ENCODE data around the gene ATP8A2.
"Not testable (repeated sequence)": the region's sequence is repeated elsewhere in the genome, so short reads cannot be mapped to it uniquely, and the experiment has no call there.

ATP8A2 gene

DNA sequence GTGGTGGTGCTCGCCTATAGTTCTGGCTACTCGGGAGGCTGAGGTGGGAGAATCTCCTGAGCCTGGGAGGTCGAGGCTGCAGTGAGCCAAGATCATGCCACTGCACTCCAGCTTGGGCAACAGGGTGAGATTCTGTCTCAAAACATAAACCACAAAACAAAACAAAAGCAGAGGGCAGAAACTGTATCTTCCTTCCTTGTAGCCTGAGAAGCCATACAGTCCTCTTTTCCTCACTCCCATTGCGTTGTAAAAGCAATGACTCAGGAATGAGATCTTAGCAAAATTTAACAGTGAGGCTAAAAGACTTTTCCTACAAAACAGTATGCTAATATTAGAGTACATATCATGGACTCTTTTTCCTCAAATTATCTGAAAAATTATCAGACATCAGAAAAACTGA lies 549.2 kb downstream of the ATP8A2 start:
- no peak for DNase-seq (ENCODE audit: low spot score)

DNA sequence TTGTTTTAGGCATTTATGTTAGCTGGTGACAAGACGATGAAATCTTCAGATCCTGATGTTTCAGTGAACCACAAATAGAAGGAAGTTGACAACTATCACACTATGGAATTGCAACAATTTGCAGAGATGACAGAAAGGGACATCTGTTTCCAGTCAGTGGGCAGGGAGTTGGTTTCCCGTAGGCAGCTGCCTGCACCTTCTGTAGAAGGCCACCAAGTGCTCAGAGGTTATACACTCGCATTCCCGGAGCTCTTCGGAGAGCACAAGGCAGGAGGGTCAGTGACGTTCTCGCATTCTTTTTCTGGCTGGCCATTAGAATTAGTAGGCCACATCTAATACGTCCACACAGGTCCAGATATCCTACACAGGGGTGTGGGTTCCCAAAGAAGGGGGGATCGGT lies 550.6 kb downstream of the ATP8A2 start:
- no peak for DNase-seq (ENCODE audit: low spot score)

DNA sequence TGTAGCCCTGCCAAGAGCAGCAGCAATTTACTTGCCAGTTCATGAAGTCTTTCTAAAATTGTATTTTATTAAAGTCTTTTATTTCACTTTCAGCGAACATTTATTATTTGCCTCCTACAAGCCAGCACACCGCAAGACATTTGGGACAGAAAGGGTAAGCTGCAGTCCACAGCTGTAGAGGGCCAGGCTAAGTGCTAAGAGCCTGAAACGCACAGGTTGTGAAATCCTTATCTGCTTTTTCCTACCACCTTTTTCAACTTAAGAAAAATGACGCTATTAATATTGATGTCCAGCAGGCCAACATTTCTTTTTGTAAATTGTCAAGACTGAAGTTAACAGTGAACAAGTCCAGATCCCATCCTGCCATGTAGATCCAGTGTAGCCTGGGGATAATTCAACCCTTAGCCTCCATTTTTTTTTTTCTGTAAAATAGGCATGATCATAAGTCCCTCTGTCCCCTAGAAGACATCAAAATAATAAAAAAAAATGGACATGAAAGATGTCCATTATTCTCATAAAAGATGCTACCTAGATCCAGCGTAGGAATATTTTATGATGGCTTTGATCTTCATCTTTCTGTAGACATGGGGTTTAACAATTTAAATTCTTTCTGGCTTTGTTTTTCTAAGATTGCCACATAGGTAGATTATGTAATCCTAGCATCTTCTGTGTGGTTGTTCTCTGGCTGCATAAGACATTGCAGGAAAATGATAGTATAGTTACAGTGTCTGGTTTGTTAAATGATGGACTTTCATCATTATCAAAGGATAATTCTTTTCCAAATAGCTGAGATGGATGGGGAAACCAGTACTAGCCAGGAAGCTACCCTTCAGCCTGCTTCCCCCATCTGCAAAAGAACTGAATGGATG lies 551.7 kb downstream of the ATP8A2 start:
- no peak for DNase-seq (ENCODE audit: low spot score)

DNA sequence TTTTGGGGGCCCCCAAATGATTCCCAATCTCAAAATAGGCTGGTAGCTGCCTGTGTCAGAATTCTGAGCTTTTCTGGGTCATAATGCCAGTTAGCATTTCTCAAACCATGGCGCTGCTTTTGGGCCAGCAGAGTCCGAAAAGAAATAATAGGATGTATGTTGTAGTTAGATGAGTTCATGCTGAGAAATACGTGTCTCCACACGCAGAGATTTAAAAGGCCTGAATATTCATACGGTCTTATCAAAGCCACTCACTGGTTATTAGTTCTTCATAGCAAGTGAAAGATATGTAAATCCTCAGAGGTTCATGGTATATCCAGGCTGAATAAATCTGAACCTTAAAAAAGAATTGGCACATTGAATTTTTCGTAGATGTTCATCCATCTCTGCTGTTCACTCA lies 555.6 kb downstream of the ATP8A2 start:
- no peak for DNase-seq (ENCODE audit: low spot score)

DNA sequence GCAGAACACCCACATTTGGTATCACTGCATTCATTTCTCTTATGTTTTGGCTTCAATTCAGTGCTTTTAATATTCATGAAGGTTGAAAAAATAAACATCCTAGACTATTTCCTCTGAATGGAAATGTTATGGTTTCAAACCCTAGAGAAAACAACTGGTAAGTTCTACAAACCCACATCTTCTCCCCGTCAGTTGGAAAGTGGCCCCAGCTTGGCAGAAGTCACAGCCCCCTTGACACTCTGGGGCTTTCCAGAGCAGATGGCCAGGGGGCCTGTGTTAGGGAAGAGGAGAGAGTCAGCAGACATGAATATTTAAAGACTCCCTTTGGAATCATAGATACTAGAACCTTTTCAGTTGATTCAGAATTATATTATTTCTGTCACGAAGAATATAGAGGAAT lies 556.2 kb downstream of the ATP8A2 start:
- DNase-seq (ENCODE audit: low spot score), result no peak

DNA sequence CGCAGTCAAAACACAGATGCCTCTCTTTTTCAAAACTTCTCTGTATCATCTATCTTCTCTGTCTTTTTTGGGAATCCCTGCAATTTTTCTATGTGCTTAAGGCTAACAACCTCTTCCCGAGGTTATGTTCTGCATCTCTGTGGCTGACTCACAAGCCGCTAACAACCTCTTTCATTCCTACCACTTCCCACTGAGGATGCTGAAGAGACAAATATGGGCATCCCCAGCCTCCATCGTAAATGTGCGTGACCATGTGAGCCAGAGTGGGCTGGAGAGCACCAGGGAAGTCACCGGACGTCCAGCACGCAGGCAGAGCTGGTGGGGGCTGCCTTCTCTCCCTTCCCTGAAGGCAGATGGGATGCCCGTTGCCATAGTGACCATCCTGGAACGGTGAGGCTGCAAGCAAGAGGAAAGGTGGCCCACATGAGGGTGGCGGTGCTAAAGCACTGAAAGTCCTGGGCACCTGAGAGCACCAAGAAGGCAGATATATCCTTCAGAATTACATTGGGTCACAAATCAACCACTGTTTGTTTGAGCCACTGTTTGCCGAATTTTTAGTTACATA lies 557.2 kb downstream of the ATP8A2 start:
- DNase-seq (ENCODE audit: low spot score), result no peak

DNA sequence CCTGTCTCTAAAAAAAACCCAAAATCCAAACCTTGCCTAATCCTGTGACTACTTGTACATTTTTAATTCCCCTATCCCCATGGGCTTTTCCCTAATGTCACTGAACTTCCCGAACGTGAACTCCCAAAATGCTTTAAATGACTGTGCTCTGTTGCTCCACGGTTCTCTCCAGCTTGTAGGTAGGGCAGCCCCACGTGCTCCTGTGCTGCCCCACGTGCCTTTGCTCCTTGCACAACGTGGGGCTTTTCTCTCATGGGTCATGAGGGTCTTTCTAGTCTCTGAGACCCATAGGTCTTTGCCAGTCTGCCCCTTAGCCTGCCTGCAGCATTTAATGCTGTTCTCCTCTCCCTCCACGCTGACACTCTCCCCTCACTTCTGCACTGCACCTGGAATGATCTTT lies 558.0 kb downstream of the ATP8A2 start:
- DNase-seq (ENCODE audit: low spot score), result no peak

DNA sequence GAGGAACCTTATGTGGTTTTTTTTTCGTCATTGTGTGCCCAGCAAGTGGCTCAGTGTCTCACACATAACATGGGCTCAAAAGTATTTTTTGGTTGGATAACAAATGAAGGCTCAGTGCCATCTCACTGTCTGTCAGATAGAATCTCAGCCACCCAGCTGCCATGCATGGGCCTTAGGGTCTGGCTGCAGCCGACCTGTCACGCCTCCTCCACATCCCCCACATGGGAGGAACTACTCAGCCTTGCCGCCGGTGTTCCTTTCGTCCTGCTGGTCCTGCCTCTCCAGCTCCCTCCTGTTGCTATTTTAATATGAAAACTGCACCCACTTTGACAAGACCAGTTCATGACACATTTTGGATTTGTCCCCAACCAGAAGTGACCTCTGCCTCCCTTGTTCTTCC lies 558.9 kb downstream of the ATP8A2 start:
- DNase-seq (ENCODE audit: low spot score), result no peak

DNA sequence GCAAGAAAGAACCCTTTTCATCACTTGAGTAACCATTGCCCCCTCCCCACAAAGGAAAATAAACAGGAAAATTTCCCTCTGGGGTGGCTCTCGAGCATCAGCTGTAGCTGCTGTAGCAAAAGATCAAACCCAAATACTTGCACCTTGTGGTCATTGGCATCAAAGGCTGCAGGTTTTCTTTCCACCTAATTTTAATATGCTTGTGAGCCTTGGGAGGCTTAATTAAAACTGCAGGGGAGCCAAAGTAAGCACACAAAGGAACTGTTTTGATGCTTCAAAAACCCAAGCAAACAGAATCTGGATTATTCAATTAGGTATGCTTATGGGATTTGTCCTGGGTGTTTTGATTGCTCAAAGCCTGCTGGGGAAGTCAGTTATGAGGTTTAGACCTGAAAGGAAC lies 560.6 kb downstream of the ATP8A2 start:
- no peak for DNase-seq (ENCODE audit: low spot score)

DNA sequence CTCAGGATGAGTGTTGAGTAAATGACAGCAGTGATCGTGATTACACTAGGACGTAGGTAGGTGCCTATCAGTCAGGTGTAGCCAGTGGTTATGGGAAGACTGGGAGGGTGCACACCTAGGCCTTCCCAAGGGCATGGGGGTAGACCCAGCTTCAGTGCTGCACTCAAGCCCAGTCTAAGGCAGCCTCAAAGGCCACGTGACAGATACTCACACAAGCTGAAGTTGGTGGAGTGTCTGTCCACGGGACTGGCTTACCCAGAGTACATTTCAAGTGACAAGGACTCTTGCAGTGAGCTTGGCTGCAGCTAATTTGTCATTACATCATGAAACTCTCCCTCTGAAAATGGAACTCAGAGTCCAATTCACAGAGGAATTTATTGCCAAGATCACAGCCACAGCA lies 561.7 kb downstream of the ATP8A2 start:
- no peak for DNase-seq (ENCODE audit: low spot score)

DNA sequence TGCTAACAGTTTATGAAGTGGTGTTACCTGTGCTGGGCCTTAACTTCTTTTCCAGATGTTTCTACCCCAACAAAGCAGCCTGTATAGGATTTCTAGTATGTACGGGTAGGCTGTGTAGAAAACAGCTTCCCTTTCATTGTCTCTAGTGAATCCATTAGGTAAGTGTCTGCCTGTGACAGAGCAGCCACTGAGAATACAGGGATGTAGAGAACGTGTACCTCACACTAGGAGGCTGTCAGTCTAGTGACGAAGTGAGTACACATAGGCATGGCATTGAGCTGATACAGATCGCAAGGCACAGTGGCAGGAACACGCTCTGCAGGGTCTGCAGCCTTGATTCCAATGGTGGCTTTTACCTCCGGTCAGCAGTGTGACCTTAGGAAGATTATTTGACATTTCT lies 562.4 kb downstream of the ATP8A2 start:
- DNase-seq (ENCODE audit: low spot score), result no peak

DNA sequence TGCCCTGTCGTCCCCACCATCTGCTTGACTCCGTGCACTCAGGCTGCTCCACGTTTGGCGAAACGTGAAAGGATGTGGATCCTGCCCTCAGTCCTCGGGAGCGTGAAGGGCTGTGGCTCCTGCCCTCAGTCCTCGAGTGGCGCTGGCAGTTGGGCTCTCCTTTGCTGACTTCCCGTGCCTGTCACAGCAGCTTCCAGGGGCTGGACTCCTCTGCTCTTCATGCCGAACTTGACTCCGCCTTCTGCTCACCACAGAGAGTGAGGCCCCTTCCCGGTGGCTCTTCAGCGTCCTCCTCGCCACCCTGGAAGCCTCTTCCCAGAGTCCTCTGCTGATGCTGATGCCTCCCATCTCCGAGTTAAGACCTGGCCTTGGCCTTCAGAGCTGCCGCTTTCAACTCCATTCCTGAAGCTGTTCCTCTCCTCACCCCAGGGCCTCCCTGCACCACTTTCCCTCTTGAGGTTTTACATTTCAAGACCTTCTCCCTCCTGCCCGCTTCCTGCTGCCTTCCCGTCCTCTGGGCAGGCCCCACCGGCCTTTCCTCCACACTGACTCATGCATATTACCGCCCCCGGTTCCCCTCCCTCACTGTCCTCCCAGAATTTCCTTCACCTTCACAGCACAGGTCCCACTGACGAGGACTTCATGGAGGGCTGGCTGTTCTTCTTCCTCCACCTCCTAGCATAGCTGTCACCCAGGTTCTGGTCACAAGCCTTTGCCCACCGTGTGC lies 568.4 kb downstream of the ATP8A2 start:
- DNase-seq (ENCODE audit: low spot score), result no peak

DNA sequence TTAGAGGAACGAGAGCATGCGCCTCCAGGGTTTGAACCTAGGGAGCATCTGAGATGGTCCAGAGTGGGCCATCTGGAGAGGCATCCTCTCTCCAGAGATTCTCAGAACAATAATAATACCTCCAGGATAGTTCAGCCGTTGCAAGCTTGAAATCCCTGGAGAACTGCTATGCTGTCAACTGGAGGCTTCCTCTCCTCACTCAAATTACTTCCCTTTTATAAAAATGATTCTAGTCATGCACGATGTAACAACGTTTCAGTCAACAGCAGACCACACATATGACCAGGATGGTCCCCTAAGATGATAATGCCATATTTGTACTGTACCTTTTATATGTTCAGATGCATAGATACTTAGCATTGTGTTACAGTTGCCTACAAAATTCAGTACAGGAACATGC lies 571.3 kb downstream of the ATP8A2 start:
- no peak for DNase-seq (ENCODE audit: low spot score)

DNA sequence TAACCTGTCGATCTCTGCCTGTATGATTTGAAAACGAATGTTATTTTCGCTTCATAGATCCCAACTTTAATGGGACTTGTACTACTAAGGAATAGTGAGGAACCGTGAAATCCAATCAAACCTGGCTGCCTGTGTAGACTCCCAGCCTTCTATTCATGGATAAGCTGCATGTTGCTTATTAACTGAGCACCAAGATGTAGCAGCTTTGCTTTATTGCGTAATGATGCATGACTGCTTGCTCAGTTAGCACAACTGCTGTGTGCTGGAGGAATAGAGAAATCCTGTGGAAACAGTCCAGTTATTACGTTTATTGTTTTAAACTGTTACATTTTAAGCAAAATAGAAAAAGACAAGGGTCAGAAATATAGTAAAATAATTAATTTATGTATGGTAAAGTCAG lies 571.9 kb downstream of the ATP8A2 start:
- no peak for DNase-seq (ENCODE audit: low spot score)

DNA sequence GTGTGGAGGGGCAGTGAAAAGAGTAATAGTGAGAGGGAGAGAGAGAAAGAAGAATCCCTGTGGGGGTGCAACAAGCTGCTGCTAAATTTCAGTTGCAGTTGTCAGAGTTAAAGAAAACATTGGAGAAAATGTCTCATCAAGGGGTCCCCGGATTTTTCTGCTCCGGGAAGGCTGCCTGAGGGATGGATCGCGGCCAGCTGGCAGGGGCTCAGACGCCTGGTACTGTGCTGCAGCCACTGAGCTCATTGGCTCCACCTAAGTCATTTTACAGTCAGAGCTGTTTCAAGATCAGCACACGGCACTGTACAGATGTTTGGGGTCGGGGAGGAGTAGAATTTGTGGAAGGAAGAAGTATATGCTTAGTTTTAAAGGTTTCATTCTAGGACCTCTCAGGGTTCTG lies 573.8 kb downstream of the ATP8A2 start:
- no peak for DNase-seq (ENCODE audit: low spot score)

DNA sequence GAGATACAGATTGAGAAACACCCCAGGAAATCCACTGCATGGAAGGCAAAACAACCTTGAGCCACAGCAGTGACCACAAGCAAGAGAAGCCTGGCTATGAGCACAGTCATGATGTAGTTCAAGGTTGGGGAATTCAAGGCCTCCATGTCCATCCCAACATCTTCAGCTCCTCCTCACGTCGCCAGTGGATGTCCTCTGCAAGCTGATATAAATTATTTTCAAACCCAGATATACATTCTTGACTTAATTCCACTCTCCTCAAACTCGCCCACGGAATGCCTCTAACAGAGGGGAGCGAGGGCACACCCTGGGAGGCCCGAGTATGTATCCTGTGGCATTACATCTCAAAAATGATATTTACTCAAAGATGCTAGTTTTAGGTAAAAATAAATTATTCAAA lies 574.5 kb downstream of the ATP8A2 start:
- DNase-seq (ENCODE audit: low spot score), result no peak

DNA sequence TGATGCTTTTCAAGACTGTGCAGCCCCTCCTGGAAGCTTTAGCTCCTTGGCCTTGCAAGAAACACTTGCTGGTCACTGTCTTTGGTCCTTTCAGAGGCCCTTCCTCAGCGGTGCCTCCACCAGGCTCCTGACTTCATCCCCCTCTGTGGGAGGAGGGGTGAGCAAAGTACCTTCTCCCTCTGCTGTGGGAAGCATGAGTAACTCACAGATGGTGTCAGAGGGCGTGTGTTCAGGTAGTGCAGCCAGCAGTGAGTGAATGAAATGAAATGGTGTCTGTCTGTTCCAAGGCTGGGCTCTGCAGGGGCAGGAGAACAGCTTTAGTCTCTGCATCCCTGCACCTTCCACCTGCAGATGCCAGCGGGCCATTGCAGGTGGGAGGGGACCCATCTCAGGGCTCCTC lies 577.1 kb downstream of the ATP8A2 start:
- DNase-seq (ENCODE audit: low spot score), result no peak

DNA sequence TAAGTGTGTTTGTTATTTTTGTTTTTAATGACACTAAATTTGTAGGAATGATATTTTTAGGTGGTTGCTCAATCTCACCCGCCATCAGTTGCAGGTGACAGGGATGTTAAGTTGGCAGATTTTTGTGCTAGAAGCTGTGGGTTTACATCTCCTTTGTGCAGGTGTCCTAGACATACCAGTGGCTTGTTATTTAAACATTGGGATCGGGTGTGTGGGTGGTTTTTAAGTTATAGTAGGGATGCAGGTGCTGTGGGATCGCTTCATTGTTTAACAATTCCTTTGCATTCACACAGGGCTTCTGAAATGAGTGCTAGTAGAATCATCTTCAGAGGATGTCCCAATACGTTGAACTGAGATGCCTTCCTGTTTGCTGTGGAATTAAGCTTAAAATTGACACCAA lies 580.1 kb downstream of the ATP8A2 start:
- no peak for DNase-seq (ENCODE audit: low spot score)

DNA sequence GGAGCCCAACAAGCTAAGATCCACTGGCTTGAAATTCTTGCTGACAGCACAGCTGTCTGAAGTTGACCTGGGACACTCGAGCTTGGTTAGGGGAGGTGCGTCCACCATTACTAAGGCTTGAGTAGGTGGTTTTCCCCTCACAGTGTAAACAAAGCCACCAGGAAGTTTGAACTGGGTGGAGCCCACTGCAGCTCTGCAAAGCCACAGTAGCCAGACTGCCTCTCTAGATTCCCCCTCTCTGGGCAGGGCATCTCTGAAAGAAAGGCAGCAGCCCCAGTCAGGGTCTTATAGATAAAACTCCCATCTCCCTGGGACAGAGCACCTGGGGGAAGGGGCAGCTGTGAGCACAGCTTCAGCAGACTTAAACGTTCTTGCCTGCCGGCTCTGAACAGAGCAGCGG lies 582.3 kb downstream of the ATP8A2 start:
- not testable (repeated sequence) for DNase-seq (ENCODE audit: low spot score)

DNA sequence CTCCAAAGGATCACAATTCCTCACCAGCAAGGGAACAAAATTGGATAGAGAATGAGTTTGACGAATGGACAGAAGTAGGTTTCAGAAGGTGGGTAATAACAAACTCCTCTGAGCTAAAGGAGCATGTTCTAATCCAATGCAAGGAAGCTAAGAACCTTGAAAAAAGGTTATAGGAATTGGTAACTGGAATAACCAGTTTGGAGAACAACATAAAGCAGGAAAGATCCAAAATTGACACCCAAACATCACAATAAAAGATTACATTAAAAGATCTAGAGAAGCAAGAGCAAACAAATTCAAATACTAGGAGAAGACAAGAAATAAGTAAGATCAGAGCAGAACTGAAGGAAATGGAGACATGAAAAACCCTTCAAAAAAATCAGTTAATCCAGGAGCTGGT lies 583.2 kb downstream of the ATP8A2 start:
- not testable (repeated sequence) for DNase-seq (ENCODE audit: low spot score)

DNA sequence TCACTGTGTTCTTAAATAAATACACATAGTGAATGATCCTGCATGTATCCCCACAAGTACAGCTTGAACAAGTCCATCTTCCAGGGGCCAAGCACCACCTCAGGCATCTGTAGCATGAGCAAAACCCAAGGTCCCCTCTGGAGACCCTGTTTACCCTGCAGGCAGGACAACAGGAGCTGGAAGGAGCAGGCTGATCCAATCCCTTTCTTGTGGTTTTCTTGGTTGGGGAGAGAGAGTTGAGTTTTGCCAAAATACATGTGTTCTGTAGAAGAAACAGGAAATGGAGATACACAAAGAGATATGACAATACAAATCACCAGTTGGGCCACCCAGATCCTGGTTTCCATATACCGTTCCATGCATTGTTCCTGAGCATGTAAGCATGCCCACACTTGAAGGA lies 587.2 kb downstream of the ATP8A2 start:
- DNase-seq (ENCODE audit: low spot score), result no peak

DNA sequence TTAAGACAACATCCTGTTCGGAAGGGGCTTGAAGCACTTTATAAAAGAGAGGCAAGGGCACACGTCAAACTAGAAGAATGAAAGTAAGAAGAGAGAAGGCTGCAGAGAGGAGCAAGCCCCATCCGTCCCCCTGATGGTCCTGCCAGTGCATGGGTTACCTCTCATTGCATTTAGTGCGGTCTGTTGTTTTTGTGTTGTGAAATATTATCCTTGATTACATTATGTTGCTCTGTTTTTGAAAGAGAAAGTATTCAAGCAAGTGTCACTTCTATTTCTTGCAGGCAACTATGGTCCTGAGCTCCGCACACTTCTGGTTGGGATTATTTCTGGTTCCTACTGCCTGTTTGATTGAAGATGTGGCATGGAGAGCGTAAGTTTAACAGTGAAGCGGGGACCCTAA lies 589.5 kb downstream of the ATP8A2 start:
- no peak for DNase-seq (ENCODE audit: low spot score)

DNA sequence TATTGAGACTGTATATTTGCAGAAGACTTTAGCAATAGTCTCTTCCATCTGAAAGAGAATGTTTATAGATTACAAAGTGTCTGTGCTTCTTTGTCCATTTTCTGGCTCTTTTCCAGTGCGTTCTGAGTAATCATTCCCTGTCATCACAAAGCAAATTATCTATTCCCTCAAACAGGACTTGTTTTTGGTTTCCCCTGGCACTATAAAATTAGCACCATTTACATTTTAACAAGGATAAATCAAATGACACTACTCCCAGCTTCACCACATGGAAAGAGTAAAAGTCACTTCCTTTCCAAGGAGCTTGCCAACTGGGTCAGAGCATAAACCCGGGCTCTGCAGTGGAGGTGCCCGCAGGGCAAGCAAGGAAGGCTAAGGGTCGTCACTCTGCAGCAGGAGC lies 591.9 kb downstream of the ATP8A2 start:
- no peak for DNase-seq (ENCODE audit: low spot score)
